Activated CD4-positive, alpha-beta T cell treated with anti-CD3 and anti-CD28 coated beads, Interleukin-2, amount 50 U/mL, for 16 hours (primary cell): ENCODE measurements around the gene CTSZ.
"Not testable (repeated sequence)": the region's sequence is repeated elsewhere in the genome, so short reads cannot be mapped to it uniquely, and the experiment has no call there.

ENCODE experiments used
- DNase-seq: peaks from one replicate; pipeline ENCODE4 v3.0.0-alpha.2; 2020

CTSZ gene

GRCh38 chr20:58994390-58995159 lies 12.5 kb downstream of the CTSZ start:
- DNase-seq = no peak

- DNase-seq = no peak
Measured at GRCh38 chr20:58993332-58994248, 13.5 kb downstream of the CTSZ start.

GRCh38 chr20:58992911-58993310 lies 14.1 kb downstream of the CTSZ start:
- no peak for DNase-seq

DNA sequence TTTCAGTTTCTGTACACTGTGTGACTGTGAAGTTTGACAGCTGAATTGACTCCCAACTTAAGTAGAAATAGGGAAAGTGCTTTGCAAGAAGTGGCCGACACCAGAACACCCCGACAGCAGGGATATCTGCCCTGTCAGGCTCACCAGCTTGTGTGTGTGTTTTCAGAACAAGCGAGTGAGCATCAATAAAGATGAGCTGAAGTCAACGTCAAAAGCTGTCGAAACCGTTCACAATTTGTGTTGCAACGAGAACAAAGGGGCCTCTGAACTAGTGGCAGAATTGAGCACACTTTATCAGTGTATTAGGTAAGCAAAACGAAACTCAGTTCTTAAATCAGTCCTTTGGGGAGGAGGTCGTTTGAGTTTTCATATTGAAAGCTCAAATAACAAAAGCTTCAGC lies 15.3 kb downstream of the CTSZ start:
- DNase-seq = no peak

- no peak for DNase-seq
Measured at GRCh38 chr20:58990651-58991445, 16.2 kb downstream of the CTSZ start.

GRCh38 chr20:58989196-58989595 lies 17.9 kb downstream of the CTSZ start:
- no peak for DNase-seq

DNA sequence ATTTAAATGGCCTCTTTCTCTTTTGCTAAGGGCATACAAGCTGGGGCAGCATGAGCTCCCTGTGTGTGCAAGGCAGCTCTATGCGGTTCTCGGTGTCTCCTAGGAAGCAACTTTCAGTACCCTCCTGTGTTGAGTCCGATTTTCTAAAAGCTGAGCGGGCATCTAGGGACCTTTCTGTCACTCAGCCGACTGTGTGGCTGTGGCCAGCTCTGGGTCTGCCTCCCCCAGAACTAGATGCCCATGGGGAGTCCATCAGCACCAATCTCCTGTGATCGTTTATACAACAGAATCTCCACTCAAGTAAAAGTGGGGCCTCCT lies 18.5 kb downstream of the CTSZ start:
- DNase-seq = no peak

- DNase-seq = no peak
Measured at GRCh38 chr20:58987790-58988564, 19.1 kb downstream of the CTSZ start.

DNA sequence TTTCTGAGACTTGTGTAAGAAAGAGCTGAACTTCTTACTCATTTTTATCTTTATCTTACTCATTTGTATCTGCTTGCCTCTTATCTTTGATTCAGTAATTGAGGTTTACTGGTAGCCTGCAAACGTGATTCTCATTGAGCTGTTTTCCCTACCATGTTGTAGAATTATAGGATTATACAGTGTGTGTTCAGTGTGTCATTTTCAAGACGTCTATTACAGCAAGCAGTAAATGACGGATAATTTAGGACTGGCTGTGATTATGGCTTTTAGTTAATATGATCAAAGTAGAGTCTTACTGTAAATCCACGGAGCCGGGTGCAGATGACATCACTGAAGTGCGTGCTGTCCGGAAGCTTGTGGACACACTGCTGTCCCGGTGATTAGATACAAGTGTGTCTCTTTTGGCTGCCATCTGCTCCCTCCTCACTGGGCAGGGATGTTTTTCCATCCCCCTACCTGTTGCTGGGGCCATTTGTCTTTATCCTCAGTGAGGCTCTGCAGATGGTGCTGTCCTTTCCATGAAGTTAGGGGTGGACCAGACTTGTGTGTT lies 20.0 kb downstream of the CTSZ start:
- DNase-seq = peak; percentile 42

DNA sequence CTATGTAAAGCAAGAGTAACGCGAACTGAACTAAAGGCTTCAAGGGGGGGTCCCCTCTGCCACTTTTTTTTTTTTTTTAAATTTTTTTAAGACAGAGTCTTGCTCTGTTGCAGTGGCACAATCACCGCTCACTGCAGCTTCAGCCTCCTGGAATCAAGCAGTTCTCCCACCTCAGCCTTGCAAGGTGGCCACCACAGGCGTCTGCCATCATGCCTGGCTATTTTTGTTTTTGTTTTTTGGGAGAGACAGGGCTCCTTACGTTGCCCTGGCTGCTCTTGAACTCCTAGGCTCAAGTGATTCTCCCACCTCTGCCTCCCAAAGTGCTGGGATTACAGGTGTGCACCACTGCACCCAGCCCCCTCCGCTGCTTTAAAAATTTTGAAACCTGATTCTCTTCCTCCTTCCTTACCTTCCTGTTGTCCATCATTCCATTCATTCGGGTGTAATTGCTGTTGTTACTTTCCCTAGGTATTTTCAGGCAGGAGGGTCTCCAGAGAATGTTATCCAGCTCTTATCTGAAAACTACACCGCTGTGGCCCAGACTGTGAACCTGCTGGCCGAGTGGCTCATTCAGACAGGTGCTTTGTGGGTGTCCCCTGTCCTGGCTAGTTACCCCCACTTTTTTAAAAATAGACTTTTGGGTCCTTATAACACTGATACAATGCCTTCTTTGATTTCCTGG lies 20.6 kb downstream of the CTSZ start:
- no peak for DNase-seq

- DNase-seq = no peak
Measured at GRCh38 chr20:58985656-58986055, 21.4 kb downstream of the CTSZ start.

GRCh38 chr20:58984691-58985090 lies 22.4 kb downstream of the CTSZ start:
- DNase-seq = no peak

- DNase-seq = not testable (repeated sequence)
Measured at GRCh38 chr20:58983115-58983468, 24.0 kb downstream of the CTSZ start.

- DNase-seq = peak; percentile 45
Measured at GRCh38 chr20:58982406-58983114, 24.5 kb downstream of the CTSZ start.

- DNase-seq = no peak
Measured at GRCh38 chr20:58981628-58982364, 25.3 kb downstream of the CTSZ start.

DNA sequence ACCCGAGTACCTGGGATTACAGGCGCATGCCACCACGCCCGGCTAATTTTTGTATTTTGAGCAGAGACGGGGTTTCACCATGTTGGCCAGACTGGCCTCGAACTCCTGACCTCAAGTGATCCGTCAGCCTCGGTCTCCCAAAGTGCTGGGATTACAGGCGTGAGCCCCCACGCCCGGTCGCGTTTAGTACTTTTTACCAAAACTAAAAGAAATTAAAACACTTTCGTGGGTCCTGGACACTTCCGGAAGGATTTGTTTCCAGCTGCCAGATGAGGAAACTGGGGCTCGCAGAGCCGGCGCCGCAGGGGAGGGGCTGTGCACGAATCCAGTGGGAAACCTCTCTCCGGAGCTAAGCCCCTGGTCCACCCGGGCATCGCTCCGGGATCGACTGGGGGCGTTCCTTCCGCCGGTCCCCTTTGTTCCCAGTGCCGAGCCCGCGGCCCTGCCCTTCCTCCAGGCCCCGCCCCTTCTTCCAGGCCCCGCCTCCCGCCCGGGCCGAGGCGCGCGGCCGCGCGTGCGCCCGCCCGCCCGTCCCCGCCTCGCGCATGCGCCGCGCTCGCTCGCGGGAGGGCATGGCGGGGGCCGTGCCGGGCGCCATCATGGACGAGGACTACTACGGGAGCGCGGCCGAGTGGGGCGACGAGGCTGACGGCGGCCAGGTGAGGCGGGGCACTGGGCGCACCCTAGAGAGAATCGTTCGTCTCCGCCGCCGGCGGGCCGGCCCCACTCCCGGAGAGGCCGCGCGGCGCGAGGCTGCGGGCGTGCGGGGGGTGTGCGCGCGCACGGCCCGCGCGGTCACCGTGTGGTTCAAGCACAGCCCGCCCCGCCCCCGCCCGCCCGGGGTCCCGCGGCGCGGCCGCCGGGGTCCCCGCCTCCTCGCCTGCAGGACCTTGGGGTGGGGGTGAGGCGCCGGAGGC lies 26.1 kb downstream of the CTSZ start, which contains the start of gene NELFCD:
TSS of gene NELFCD (plus strand) at position 546 of the 917 bp plus-strand sequence. CDS start at position 600, 54 bp downstream.
- peak; percentile 90 for DNase-seq

DNA sequence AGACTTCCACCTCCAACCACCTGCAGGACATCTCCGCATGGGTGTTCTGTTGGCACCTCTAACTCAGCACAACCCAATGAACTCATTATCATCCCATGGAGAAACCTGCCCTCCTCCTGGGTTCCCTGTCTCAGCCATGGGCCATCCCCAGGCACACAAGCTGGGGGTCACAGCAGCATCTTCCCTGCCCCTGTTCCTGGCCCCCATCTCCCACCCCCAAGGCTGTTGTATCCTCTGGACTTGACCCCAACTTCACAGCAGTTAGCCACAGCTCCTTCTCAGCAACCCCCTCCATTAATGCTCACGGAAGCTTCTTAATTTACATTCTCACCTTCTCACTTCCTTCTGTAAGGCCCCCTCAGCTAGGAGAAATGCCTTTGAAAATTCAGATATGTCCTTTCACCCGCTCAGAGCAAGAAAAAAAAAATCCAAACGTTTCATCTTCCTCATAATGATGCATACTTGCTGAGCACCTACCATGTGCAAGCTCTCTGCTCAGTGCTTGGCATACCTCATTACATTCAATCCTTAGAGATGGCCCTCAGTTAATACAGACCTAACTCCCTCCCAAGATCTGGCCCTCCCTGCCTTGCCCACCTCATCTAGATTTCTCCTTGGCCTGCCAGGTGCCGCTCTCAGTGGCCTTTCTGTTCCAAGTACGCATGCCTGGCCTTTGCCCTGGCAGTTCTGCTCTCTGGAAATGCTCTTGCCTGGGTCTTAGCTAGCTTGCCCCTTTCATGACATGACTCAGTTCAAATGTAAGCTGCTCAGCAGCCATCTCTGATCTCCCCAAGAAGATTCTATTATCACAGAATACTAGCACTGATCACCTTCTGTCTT lies 28.5 kb downstream of the CTSZ start:
- DNase-seq = no peak
